HepG2 (cell line): ENCODE data around the gene TRIM23. TPM values are rescaled to one million over a fixed set of nuclear protein-coding genes. Genes with fewer than 3 reads are reported as not detected.

Experiments used
- BCL6 ChIP-seq: IDR thresholded peaks from 2 replicates; pipeline ENCODE4 v1.6.1; 2016; ENCODE audit warnings: missing genetic modification reagents, missing compliant biosample characterization
- CREBL2 ChIP-seq: sonication (generic); formaldehyde crosslinking; IDR thresholded peaks from 2 replicates; pipeline ENCODE4 v1.8.1; 2023; ENCODE audit warnings: missing genetic modification reagents, mild to moderate bottlenecking, borderline replicate concordance
- ELF3 ChIP-seq: IDR thresholded peaks from 2 replicates; pipeline ENCODE4 v1.6.1; 2016; ENCODE audit warnings: missing genetic modification reagents, missing compliant biosample characterization
- GATAD2A ChIP-seq: IDR thresholded peaks from 2 replicates; pipeline ENCODE4 v1.6.1; 2016
- HOXA3 ChIP-seq: sonication (generic); formaldehyde crosslinking; IDR thresholded peaks from 2 replicates; pipeline ENCODE4 v1.5.0; 2020; ENCODE audit warnings: missing genetic modification reagents
- MIXL1 ChIP-seq: IDR thresholded peaks from 2 replicates; pipeline ENCODE4 v1.6.1; 2016
- MLX ChIP-seq: IDR thresholded peaks from 2 replicates; pipeline ENCODE4 v1.6.1; 2016
- NR2F6 ChIP-seq, 2 experiments: IDR thresholded peaks; 2 replicates each; pipeline ENCODE4 v1.6.1; 2016; ENCODE audit warnings: antibody characterized with exemption in 1 of 2, mild to moderate bottlenecking in 1 of 2
- SALL1 ChIP-seq: sonication (generic); formaldehyde crosslinking; IDR thresholded peaks from 2 replicates; pipeline ENCODE4 v1.8.0; 2022; ENCODE audit warnings: mild to moderate bottlenecking, missing genetic modification reagents
- SNAPC4 ChIP-seq: sonication (generic); formaldehyde crosslinking; IDR thresholded peaks from 2 replicates; pipeline ENCODE4 v1.4.0; 2020; ENCODE audit warnings: mild to moderate bottlenecking, missing genetic modification reagents
- ZKSCAN8 ChIP-seq: IDR thresholded peaks from 2 replicates; pipeline ENCODE4 v1.6.1; 2016; ENCODE audit warnings: borderline replicate concordance, missing genetic modification reagents, missing compliant biosample characterization
- ZNF280D ChIP-seq: sonication (generic); formaldehyde crosslinking; IDR thresholded peaks from 2 replicates; pipeline ENCODE4 v1.5.1; 2020; ENCODE audit warnings: mild to moderate bottlenecking, missing genetic modification reagents
- ZNF574 ChIP-seq: sonication (generic); formaldehyde crosslinking; IDR thresholded peaks from 2 replicates; pipeline ENCODE4 v1.4.0; 2020; ENCODE audit warnings: missing genetic modification reagents
- ZNF691 ChIP-seq: sonication (generic); formaldehyde crosslinking; IDR thresholded peaks from 2 replicates; pipeline ENCODE4 v1.4.0; 2020; ENCODE audit warnings: missing genetic modification reagents, low read depth, mild to moderate bottlenecking, borderline replicate concordance
- polyA plus RNA-seq, 8 experiments: library from polyadenylated mRNA; depleted of rRNA in 3 of 8; stranded (reverse) in 7 of 8; unstranded in 1 of 8; fragments of >200 nt; fragmentation: Illumina TruSeq in 4 of 8; extraction: Trizol in 4 of 8; gene quantifications; 2 replicates each; pipeline versions ENCODE4 v1.2.1 to v1.2.3, GENCODE V29; 2011 to 2016; ENCODE audit warnings: low read depth in 4 of 8, missing spikeins in 1 of 8, mixed read lengths in 1 of 8; ENCODE audit not compliant: insufficient read depth in 1 of 8
- total RNA-seq, 5 experiments: library from RNA; depleted of rRNA; stranded (reverse); fragments of >200 nt; fragmentation: Illumina TruSeq; extraction: Trizol; gene quantifications; 2 replicates each; pipeline ENCODE4 v1.2.3, GENCODE V29; 2016; ENCODE audit warnings: low read depth in 1 of 5

The TRIM23 gene
- total and polyA plus RNA-seq, 2 of the 13 experiments (the other 11 are each of a cell fraction or from before 2014, with no cell fraction given): 4.6 to 11.4 TPM

- TF ChIP-seq SNAPC4 (CRISPR knock-in tag): no peak
- 0 out of 2 replicates have a peak, but pooled peaks have one; percentile 37 for TF ChIP-seq ZNF280D (CRISPR knock-in tag)
- peak; percentile 98 for TF ChIP-seq SALL1
- TF ChIP-seq MLX (CRISPR knock-in tag): peak; percentile 54; the same call in 1 of the 2 replicates
- TF ChIP-seq NR2F6 (IDR thresholded peaks at IDR 0.05): peak; percentile 51; the same call in 1 of the 2 replicates
- TF ChIP-seq NR2F6 (CRISPR knock-in tag; IDR thresholded peaks at IDR 0.05): peak; percentile 84
- TF ChIP-seq ZNF574 (CRISPR knock-in tag): 0 out of 2 replicates have a peak, but pooled peaks have one; percentile 22
- TF ChIP-seq HOXA3: peak; percentile 21; the same call in 1 of the 2 replicates
- peak; percentile 83 for TF ChIP-seq GATAD2A
- TF ChIP-seq CREBL2 (CRISPR knock-in tag): no peak
- peak; percentile 64; the same call in 1 of the 2 replicates for TF ChIP-seq ZKSCAN8 (CRISPR knock-in tag)
- peak; percentile 64 for TF ChIP-seq BCL6 (CRISPR knock-in tag)
- peak; percentile 50; the same call in 1 of the 2 replicates for TF ChIP-seq ZNF691 (CRISPR knock-in tag)
- TF ChIP-seq ELF3: peak; percentile 54; the same call in 1 of the 2 replicates
- 0 out of 2 replicates have a peak, but pooled peaks have one; percentile 17 for TF ChIP-seq MIXL1 (CRISPR knock-in tag)
Measured at GRCh38 chr5:65651144-65651543, 27.0 kb upstream of the TRIM23 start (continued).
